ENCODE measurements around the gene GAS2.

DNA sequence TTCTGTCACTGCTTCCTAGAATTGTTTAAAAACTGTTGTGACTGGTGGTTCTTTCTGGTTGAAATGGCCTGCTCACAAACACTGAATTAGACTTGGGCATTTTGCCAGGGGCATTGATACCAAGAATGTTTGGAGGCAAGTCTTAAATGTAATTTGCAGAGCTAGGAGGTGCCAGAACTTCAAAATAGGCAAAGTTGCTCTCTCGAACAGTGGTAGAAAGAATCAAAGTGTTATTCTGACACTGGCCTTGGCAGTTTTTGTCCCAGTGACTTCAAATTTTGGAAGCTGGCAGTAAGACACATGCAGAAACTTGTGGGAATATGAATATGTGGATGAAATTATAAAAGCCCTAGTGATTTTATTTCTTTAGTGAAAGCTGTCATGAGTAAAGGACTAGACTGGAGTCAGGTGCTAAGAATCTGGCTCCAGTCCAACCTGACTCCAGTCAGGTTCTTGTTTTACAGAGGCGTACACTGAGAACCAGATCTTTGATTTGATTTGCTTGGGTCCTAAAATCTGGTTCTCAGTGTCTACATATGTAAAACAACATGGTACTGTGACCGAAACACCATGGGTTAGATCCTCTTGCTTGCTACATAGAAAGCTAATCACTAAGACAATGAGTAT is 142.3 kb downstream of the GAS2 start:
- TF ChIP-seq, protein P1, sequence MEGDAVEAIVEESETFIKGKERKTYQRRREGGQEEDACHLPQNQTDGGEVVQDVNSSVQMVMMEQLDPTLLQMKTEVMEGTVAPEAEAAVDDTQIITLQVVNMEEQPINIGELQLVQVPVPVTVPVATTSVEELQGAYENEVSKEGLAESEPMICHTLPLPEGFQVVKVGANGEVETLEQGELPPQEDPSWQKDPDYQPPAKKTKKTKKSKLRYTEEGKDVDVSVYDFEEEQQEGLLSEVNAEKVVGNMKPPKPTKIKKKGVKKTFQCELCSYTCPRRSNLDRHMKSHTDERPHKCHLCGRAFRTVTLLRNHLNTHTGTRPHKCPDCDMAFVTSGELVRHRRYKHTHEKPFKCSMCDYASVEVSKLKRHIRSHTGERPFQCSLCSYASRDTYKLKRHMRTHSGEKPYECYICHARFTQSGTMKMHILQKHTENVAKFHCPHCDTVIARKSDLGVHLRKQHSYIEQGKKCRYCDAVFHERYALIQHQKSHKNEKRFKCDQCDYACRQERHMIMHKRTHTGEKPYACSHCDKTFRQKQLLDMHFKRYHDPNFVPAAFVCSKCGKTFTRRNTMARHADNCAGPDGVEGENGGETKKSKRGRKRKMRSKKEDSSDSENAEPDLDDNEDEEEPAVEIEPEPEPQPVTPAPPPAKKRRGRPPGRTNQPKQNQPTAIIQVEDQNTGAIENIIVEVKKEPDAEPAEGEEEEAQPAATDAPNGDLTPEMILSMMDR (IDR thresholded peaks at IDR 0.05): no peak
- TF ChIP-seq POLR2A (IDR thresholded peaks at IDR 0.05): no peak

Data from uterus (tissue), 2 donors.